Activated CD4-positive, alpha-beta memory T cell treated with anti-CD3 and anti-CD28 coated beads for 36 hours (primary cell): ENCODE data around the gene PTGS1. TPM values are rescaled to one million over a fixed set of nuclear protein-coding genes. Genes with fewer than 3 reads are reported as not detected.

Source experiments
- CTCF ChIA-PET: fragments of 350-600 bp; sonication (Branson Sonifier 250); formaldehyde crosslinking; loops from one replicate; lab custom pipeline; 2021; ENCODE audit warnings: antibody characterized with exemption, inconsistent platforms; lab: Charles Lee
- POLR2A ChIA-PET: fragments of 350-600 bp; sonication (Branson Sonifier 250); formaldehyde crosslinking; loops from one replicate; lab custom pipeline; 2021; ENCODE audit warnings: antibody characterized with exemption; lab: Charles Lee
- DNase-seq: peaks from one replicate; pipeline ENCODE4 v3.0.0-alpha.2; 2020
- H3K27ac Mint-ChIP-seq: one replicate; pipeline ENCODE4 v1.8.0; 2021; ENCODE audit warnings: mixed read lengths
- H3K27me3 Mint-ChIP-seq: one replicate; pipeline ENCODE4 v1.8.0; 2021; ENCODE audit warnings: mixed read lengths
- H3K36me3 Mint-ChIP-seq: one replicate; pipeline ENCODE4 v1.8.0; 2021; ENCODE audit warnings: mixed read lengths
- H3K4me1 Mint-ChIP-seq: one replicate; pipeline ENCODE4 v1.8.0; 2021; ENCODE audit warnings: low read depth, mixed read lengths
- H3K4me3 Mint-ChIP-seq: one replicate; pipeline ENCODE4 v1.8.0; 2021; ENCODE audit warnings: mild to moderate bottlenecking, mixed read lengths
- H3K9me3 Mint-ChIP-seq: one replicate; pipeline ENCODE4 v1.8.0; 2021; ENCODE audit warnings: mixed read lengths
- intact Hi-C: fragments of 100-400 bp; cut with micrococcal nuclease; formaldehyde crosslinking; loops from one replicate; pipeline ENCODE4 v1.15.1; 2023
- total RNA-seq, 2 experiments: library from RNA; stranded (reverse); gene quantifications; one replicate each; pipeline ENCODE4 v1.2.3, GENCODE V29; 2021

Gene PTGS1
- total RNA-seq, 2 experiments from 2014 or later = 0.07 TPM; not detected in 1

DNA sequence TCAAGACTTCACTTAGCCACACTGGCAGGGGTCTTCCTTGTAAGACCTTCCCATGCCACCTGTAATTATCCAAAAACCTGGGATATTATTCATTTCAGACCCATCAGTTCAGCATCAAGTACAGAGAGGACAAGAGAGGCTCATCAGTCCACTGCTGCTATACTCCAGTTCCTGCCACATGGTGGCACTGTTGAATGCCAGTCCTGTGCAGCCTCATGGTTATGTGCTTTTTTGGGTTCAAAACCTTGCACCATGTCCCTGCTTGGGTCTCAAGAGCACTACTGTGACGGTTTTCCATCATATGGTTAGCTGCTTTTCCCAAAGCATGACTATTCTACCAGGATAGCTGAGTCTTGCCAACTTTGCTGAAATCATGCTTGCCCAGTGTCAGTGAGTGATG, 8.5 kb downstream of the PTGS1 start:
- Mint-ChIP-seq H3K9me3 (peaks cover 16% of the 10 kb centered on the region), H3K4me3 (no peak overlapping the region), H3K36me3 (no peaks in the 10 kb centered on the region), H3K4me1 (no peaks in the 10 kb centered on the region), H3K27me3 (peaks cover 3% of the 10 kb centered on the region), H3K27ac (no peak overlapping the region)
- intact Hi-C loops = loop anchor here (5.0 kb wide), 1 partner anchor 73 kb away; no protein-coding TSS in a partner anchor
- POLR2A ChIA-PET = no interaction called here
- CTCF ChIA-PET = interaction anchor here (0.6 to 1.6 kb wide), 2 partner anchors 205 to 254 kb away, joined by 3 to 4 read pairs; no protein-coding TSS in a partner anchor
- peak; percentile 25 for DNase-seq

DNA sequence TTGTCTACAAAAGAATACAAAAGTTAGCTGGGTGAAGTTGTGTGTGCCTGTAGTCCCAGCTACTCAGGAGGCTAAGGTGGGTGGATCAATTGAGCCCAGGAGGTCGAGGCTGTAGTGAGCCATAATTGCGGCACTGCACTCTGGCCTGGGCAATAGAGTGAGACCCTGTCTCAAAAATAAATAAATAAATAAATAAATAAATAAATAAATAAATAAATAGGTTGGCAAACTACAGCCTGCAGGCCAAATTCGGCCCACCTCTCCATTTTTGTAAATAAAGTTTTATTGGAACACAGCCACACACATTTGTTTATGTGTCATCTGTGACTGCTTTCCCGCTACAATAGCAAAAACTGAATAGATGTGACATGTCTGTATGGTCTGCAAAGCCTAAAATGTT, 9.5 kb downstream of the PTGS1 start:
- DNase-seq = no peak
- Mint-ChIP-seq H3K27ac (no peak overlapping the region), H3K4me1 (no peaks in the 10 kb centered on the region), H3K9me3 (peaks cover 16% of the 10 kb centered on the region), H3K27me3 (peaks cover 5% of the 10 kb centered on the region), H3K4me3 (no peak overlapping the region), H3K36me3 (no peaks in the 10 kb centered on the region)
- intact Hi-C loops = no loop called here
- POLR2A ChIA-PET = no interaction called here
- CTCF ChIA-PET = interaction anchor here (0.8 kb wide), 1 partner anchor 15 kb away, joined by 3 read pairs; no protein-coding TSS in a partner anchor

DNA sequence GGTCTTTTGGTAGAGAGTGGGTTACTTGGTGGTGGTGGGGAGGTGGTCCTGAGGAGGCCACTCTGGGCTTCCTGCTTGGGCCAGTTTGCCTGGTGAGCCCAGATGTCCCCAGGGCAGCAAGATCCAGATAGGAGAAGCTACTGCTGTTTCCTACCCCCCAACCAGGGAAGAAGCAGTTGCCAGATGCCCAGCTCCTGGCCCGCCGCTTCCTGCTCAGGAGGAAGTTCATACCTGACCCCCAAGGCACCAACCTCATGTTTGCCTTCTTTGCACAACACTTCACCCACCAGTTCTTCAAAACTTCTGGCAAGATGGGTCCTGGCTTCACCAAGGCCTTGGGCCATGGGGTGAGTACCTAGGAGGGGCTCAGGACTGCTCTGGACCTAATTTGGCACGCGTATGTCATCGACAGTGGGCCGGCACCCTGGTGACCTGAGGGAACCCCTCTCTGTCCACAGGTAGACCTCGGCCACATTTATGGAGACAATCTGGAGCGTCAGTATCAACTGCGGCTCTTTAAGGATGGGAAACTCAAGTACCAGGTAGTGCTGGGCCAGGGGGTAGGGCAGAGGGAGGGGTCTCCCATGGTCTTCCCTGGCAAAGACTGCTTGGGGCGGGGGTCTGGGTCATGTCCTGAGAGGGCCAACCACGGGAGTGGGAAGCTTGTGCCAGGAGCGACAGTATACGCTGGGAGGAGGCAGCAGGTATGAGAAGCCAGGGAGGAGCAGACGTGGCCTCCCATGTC, 10.6 kb downstream of the PTGS1 start:
- Mint-ChIP-seq H3K9me3 (peaks cover 16% of the 10 kb centered on the region), H3K36me3 (no peaks in the 10 kb centered on the region), H3K27ac (no peak overlapping the region), H3K27me3 (peaks cover 5% of the 10 kb centered on the region), H3K4me3 (no peak overlapping the region), H3K4me1 (no peaks in the 10 kb centered on the region)
- ChIA-PET CTCF (no interaction called here), POLR2A (no interaction called here)
- intact Hi-C loops = no loop called here
- no peak for DNase-seq

DNA sequence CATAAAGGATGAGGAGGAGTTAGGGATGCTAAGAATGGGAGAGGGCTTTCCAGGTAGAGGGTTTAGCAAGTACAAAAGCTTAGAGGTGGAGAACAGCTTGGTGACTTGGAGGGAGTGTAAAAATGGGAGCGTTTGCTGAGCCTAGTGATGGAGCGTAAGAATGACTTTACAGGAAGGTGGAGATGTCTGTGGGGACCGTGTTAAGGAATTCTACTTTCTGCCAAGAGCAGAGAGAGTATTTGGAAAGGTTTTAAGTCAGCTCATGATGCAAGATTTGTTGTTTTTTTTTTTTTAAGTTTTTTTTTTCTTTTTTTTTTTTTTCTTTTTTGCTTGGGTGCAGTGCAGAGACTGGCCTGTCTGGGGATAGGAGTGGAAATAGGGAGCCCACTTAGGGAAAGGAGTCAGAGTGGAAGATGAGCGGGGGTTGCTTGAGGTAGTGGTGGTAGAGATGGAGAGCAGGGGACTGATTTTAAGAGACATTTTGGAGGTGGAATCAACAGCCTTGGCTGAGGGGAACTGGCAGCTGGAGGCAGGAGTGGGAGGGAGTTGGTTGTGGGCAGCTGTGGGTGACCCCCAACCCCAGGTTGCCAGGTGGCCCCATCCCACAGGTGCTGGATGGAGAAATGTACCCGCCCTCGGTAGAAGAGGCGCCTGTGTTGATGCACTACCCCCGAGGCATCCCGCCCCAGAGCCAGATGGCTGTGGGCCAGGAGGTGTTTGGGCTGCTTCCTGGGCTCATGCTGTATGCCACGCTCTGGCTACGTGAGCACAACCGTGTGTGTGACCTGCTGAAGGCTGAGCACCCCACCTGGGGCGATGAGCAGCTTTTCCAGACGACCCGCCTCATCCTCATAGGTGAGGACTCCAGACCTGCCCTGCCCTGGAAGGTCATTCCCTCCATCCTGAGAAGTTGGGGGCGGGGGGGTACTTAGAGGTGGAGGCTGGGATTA, 12.4 kb downstream of the PTGS1 start:
- Mint-ChIP-seq H3K4me1 (no peaks in the 10 kb centered on the region), H3K27me3 (peaks cover 5% of the 10 kb centered on the region), H3K36me3 (no peaks in the 10 kb centered on the region), H3K4me3 (no peak overlapping the region), H3K27ac (no peak overlapping the region), H3K9me3 (peaks cover 16% of the 10 kb centered on the region)
- ChIA-PET POLR2A (no interaction called here), CTCF (no interaction called here)
- DNase-seq = no peak
- intact Hi-C loops = no loop called here

DNA sequence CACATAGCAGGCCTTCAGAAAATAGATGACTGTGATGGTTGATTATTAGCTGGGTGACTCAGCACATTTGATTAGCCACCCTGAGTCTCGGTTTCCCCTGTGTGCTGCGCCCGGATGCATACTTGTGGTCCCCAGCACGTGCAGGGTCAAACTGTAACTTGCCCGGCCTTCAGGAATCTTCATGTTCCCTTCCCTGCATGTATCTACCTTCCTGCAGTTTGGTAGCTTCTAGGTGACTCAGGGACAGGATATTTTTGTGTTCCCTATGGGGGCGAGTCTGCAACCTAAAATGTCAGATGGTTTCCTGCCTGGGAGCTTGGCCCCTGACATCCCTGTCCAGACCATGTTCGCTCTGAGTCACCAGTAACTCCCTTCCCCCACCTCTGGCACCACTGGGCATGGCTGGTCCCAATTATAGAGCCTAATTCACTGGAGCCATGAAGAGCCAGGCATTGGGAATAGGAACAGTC, 13.2 kb downstream of the PTGS1 start:
- intact Hi-C loops = no loop called here
- Mint-ChIP-seq H3K27ac (no peak overlapping the region), H3K27me3 (peaks cover 5% of the 10 kb centered on the region), H3K4me3 (no peak overlapping the region), H3K9me3 (peaks cover 14% of the 10 kb centered on the region), H3K4me1 (no peaks in the 10 kb centered on the region), H3K36me3 (no peaks in the 10 kb centered on the region)
- CTCF ChIA-PET = no interaction called here
- POLR2A ChIA-PET = interaction anchor here (0.6 kb wide), 1 partner anchor 41 kb away, joined by 4 read pairs; no protein-coding TSS in a partner anchor
- DNase-seq = no peak

DNA sequence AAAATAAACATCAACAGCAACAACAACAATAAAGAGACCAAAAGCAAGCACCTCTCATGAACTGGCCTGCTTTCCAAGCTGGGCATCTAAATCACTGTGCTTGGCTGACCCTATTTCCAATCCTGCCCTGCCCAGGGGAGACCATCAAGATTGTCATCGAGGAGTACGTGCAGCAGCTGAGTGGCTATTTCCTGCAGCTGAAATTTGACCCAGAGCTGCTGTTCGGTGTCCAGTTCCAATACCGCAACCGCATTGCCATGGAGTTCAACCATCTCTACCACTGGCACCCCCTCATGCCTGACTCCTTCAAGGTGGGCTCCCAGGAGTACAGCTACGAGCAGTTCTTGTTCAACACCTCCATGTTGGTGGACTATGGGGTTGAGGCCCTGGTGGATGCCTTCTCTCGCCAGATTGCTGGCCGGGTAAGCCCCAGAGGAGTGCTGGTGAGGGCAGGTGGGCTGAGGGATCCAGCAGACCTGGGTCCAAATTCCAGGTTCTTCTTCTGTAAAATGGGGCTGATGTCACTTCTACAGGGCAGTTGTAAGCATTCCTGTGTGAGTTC, 15.6 kb downstream of the PTGS1 start:
- intact Hi-C loops = no loop called here
- H3K4me1 Mint-ChIP-seq = no peaks in the 10 kb centered on the region
- H3K4me3 Mint-ChIP-seq = no peak overlapping the region
- DNase-seq = no peak
- ChIA-PET POLR2A (no interaction called here), CTCF (no interaction called here)
- H3K27ac Mint-ChIP-seq = no peak overlapping the region
- H3K36me3 Mint-ChIP-seq = no peaks in the 10 kb centered on the region
- no peaks in the 10 kb centered on the region for H3K9me3 Mint-ChIP-seq
- peaks cover 10% of the 10 kb centered on the region for H3K27me3 Mint-ChIP-seq

DNA sequence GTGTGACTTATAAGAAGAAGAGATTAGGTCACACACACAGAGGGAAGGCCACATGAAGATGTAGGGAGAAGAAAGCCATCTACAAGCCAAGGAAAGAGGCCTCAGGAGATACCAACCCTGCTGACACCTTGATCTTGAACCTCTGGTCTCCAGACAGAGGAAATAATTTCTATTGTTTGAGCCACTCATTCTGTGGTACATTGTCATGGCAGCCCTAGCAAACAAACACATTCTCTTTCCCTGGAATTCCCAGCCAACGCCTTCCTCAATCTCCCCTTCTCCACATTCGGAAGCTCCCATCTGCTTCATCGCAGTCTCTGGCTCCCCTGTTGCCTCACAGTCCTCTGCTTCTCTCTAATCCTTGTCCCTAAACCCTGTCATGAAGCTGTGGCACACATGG, 16.7 kb downstream of the PTGS1 start:
- intact Hi-C loops = no loop called here

DNA sequence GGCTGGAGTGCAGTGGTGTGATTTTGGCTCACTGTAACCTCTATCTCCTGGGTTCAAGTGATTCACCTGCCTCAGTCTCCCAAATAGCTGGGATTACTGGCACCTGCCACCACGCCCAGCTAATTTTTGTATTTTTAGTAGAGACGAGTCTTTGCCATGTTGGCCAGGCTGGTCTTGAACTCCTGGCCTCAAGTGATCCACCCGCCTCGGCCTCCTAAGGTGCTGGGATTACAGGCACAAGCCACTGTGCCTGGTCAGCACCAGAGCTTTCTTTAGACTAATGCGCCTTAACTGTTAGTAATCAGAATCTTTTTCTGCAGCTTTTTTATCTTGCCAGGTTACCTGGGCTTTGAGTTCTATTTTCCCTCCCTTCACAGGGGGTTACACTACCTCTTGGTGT, 18.4 kb downstream of the PTGS1 start:
- POLR2A ChIA-PET = no interaction called here
- intact Hi-C loops = no loop called here
- H3K27ac Mint-ChIP-seq = no peak overlapping the region

More for the DNA sequence above, 16.7 kb downstream of the PTGS1 start:
- ChIA-PET CTCF (no interaction called here), POLR2A (no interaction called here)
- H3K27ac Mint-ChIP-seq = no peak overlapping the region
- H3K27me3 Mint-ChIP-seq = peaks cover 10% of the 10 kb centered on the region
- no peaks in the 10 kb centered on the region for H3K36me3 Mint-ChIP-seq
- no peak for DNase-seq
- H3K9me3 Mint-ChIP-seq = no peaks in the 10 kb centered on the region
- H3K4me1 Mint-ChIP-seq = no peaks in the 10 kb centered on the region
- no peak overlapping the region for H3K4me3 Mint-ChIP-seq

DNA sequence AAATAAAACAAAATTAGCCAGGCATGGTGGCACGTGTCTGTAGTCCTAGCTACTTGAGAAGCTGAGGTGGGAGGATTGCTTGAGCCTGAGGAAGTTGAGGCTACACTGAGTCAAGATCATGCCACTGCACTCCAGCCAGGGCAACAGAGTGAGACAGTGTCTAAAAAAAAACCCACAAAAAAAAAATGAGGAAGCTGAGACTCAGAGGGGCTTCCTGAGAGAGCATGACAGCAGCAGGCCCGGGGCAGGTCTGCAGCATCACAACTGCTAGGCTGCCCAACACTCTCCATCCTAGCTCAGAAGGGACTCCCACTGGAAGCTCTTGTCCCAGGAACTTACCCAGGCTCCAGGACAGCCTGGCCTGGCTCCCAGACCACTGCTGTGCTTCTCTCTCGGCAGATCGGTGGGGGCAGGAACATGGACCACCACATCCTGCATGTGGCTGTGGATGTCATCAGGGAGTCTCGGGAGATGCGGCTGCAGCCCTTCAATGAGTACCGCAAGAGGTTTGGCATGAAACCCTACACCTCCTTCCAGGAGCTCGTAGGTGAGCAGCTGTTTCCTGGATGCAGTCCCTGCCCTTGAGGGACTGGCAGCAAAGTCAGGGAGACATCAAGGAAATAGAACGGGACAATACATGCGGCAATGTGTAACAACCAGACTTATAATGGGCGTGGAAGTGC, 19.1 kb downstream of the PTGS1 start:
- ChIA-PET CTCF (interaction anchor here (1.0 kb wide), 1 partner anchor 252 kb away, joined by 3 read pairs; no protein-coding TSS in a partner anchor), POLR2A (no interaction called here)
- DNase-seq = no peak
- Mint-ChIP-seq H3K36me3 (no peaks in the 10 kb centered on the region), H3K27me3 (peaks cover 8% of the 10 kb centered on the region), H3K27ac (no peak overlapping the region), H3K9me3 (no peaks in the 10 kb centered on the region), H3K4me3 (no peak overlapping the region), H3K4me1 (no peaks in the 10 kb centered on the region)
- intact Hi-C loops = no loop called here

More for the DNA sequence above, 18.4 kb downstream of the PTGS1 start:
- peaks cover 7% of the 10 kb centered on the region for H3K27me3 Mint-ChIP-seq
- H3K36me3 Mint-ChIP-seq = no peaks in the 10 kb centered on the region
- no peaks in the 10 kb centered on the region for H3K9me3 Mint-ChIP-seq
- no peak overlapping the region for H3K4me3 Mint-ChIP-seq
- CTCF ChIA-PET = no interaction called here
- no peaks in the 10 kb centered on the region for H3K4me1 Mint-ChIP-seq
- no peak for DNase-seq

DNA sequence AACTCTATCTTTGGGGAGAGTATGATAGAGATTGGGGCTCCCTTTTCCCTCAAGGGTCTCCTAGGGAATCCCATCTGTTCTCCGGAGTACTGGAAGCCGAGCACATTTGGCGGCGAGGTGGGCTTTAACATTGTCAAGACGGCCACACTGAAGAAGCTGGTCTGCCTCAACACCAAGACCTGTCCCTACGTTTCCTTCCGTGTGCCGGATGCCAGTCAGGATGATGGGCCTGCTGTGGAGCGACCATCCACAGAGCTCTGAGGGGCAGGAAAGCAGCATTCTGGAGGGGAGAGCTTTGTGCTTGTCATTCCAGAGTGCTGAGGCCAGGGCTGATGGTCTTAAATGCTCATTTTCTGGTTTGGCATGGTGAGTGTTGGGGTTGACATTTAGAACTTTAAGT, 21.5 kb downstream of the PTGS1 start:
- Mint-ChIP-seq H3K4me3 (no peak overlapping the region), H3K9me3 (no peaks in the 10 kb centered on the region), H3K4me1 (no peaks in the 10 kb centered on the region), H3K27ac (no peak overlapping the region), H3K36me3 (no peaks in the 10 kb centered on the region), H3K27me3 (peaks cover 9% of the 10 kb centered on the region)
- CTCF ChIA-PET = no interaction called here
- POLR2A ChIA-PET = no interaction called here
- intact Hi-C loops = no loop called here
- no peak for DNase-seq

DNA sequence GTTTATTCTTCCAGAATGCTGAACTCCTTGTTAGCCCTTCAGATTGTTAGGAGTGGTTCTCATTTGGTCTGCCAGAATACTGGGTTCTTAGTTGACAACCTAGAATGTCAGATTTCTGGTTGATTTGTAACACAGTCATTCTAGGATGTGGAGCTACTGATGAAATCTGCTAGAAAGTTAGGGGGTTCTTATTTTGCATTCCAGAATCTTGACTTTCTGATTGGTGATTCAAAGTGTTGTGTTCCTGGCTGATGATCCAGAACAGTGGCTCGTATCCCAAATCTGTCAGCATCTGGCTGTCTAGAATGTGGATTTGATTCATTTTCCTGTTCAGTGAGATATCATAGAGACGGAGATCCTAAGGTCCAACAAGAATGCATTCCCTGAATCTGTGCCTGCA, 21.9 kb downstream of the PTGS1 start:
- Mint-ChIP-seq H3K36me3 (no peaks in the 10 kb centered on the region), H3K27me3 (peaks cover 9% of the 10 kb centered on the region), H3K27ac (no peak overlapping the region), H3K4me3 (no peak overlapping the region), H3K9me3 (no peaks in the 10 kb centered on the region), H3K4me1 (no peaks in the 10 kb centered on the region)
- no peak for DNase-seq
- CTCF ChIA-PET = no interaction called here
- intact Hi-C loops = no loop called here
- POLR2A ChIA-PET = no interaction called here
